HG02981 (cell line): ENCODE measurements around the gene CNBD2.
"Not testable (repeated sequence)": the region's sequence is repeated elsewhere in the genome, so short reads cannot be mapped to it uniquely, and the experiment has no call there.

Experiments
- ATAC-seq: cut with Tn5 transposase; IDR thresholded peaks from one replicate; pipeline ENCODE4 v1.9.1; 2021; ENCODE audit warnings: mild to moderate bottlenecking, moderate library complexity; ENCODE audit not compliant: unreplicated experiment

The CNBD2 gene

DNA sequence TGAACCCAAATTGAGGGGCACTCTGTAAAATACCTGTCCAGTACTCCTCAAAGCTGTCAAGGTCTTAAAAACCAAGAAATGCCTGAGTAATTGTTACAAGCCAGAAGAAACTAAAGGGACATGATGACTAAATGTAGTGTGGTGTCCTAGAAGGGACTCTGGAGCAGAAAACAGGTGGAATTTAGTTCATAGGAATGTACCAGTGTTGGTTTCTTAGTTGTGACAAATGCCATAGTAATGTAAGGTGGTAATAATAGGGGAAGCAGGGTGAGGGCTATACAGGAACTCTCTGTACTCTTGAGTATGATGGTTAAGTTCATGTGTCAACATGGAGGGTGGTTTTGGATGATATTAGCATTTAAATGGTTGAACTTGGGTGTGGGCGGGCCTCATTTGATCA, 92.3 kb downstream of the CNBD2 start:
- no peak for ATAC-seq

DNA sequence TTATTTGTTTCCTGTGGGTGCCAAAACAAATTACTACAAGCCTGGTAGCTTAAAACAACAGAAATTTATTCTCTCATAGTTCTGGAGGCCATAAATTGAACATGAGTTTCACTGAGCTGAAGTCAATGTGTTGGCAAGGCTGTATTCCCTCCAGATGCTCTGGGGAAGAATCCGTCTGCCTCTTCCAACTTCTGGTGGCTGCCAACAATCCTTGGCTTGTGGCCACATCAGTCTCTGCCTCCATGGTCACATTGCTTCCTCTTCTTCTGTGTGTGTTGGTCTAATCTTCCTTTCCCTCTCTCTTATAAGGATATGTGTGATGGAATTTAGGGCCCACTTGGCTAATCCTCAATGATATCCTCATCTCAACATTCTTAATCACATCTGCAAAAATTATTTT, 93.4 kb downstream of the CNBD2 start:
- no peak for ATAC-seq

DNA sequence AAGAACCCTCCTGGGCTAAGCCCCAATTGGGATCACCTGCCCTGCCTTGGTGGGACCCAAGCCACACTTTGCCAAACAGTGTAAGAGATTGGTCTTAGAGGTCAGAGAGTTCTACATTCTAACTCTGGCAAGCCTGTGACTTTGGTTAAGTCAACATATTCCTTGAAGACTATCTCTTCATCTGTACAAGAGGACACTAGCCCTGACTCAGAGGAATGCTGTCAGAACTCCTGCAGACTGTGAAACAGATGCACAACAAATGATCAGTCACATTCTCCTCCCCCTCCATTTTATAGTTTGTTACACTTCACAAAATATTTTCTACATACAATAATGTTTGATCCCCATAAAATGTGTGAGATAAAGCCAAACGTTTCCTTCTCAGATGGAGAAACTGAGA, 94.4 kb downstream of the CNBD2 start:
- ATAC-seq: no peak

DNA sequence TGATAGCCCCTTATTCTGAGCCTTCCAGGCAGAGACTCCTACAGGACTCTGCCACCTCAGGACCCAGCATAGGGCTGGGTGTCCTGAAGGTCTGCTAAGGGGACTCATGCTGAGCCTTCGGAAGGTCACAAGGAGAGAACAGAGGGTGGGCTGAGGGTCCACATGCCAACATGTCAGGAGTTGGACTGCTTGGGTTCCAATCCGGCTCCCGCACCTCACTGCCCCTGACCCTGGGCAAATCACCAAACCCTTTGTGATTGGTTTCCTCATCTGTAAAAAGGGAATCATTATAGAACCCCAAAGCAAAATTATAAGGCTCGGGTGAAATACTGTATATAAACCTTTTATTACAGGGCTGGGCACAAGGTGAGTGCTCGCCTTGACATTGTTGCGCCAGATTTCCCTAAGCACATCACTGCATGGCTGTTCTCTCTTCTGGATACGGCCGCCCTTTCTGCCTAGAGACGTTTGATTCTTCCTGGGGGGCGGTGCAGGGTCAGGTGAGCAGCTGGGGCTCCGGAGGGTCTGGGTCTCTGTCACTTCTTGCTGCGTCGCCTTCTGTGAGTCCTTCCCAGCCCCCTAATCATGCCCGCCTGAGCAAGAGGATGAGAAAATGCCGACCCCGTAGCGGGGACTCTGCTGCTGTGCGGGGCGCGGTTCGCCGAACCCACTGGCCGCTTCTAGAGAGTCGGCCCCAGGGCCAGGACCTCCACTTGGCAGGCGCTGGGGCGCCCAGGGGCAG, 95.7 kb downstream of the CNBD2 start:
- no peak for ATAC-seq

DNA sequence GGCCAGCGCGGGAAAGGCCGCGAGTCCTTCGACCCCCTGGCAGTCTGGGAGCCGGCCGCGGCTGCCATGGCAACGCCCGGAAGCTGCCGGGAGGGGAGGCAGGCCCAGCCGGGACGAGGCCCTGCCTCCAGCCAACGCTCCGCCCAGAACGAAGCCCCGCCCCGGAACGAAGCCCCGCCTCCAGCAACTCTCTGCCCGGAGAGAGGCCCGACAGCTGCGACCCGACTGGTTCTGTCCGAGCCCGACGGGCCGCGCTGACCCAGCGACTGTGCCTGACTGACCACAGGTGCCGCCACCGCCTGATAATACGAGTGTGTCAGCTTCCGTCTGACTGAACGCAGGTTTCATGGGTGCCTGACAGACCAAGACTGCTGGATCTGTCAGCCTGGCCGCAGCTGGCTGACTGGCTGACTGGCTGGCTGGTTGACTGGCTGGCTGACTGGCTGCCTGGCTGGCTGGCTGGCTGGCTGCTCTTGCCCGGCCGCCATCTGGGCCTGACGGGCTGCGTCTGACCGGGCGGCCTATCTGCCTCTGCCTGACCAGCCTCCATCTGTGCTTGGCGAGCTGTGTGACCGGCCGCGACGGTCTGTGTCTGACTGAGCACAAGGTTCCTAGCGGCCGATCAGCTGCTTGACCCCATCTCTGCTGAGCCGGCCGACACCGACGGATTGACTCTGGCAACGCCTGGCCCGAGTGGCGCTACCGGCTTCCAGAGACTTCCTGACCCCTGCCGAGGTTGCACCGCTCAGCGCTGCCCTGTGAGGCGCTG, 96.5 kb downstream of the CNBD2 start:
- ATAC-seq: peak; percentile 89

DNA sequence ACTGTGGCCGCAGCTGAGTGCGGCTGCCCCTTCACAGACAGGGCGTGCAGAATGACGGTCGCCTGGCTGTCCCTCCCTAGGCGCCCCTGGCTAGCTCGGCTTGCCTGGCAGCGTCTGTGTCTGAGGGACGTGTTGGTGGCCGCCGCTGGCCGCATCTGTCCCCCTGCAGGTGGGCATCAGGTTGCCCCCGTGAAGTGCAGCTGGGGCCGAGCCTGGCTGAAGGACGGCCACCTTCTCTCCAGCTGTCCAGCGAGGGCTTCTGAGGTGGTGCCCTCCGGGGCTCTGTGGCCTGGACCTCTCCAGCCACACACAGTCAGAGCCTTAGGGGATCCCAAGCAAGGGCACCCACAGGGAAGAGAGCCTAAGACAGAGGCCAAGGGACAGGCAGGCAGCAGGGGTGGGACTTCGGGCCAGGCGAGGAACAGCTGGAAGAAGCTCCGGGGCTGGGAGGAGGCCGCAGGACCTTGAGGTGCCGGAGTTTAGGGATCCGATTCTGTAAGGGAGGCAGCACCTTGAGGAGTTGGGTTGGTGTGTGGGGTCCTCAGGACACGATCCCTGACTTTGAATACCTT, 97.1 kb downstream of the CNBD2 start:
- ATAC-seq: no peak

DNA sequence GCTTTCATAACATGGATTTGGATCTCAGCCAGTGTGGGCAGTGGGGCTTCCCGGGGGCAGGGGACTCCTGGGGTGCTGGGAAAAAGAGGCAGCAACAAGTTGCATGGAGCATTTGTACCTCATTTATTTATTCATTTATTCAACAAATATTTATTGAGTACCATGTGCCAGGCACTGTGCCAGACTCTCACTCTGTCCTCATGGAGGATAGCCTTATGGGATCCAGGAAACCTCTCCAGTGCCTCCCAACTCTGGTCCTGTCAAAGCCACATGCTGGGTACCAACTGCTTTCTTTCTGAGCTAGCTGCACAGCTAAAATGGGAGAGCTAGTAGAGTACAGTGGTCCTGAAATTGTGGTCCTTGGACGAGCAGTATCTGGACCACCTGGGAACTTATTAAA, 98.4 kb downstream of the CNBD2 start:
- no peak for ATAC-seq

DNA sequence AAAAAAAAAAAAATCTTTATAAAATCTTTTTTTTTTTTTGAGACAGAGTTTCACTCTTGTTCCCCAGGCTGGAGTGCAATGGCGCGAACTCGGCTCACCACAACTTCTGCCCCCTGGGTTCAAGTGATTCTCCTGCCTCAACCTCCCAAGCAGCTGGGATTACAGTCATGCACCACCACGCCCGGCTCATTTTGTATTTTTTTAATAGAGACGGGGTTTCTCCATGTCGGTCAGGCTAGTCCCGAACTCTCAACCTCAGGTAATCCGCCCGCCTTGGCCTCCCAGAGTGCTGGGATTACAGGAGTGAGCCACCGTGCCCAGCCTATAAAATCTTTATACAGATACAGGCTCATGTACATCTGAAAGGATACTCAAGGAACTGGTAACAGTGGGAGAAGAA, 100.1 kb downstream of the CNBD2 start:
- not testable (repeated sequence) for ATAC-seq

DNA sequence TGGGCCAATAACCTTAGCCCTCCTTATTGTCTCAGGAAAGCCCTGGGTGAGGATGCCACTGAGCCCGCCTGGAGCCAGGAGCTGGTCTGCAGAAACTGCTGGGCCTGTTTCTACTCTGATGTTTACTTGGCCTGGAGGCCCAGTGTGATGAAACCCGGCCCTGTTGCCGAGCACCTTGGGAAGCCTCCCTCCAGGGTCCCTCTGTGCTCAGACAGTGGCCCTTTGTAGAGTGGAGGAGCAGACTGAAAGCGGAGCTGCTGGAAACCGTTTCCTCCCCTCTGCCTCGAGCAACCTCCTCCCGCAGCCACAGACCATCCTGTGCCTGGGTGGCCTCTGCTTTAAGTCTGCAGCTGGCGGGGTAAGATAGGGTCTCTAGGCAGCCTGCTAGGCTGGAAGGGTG, 102.1 kb downstream of the CNBD2 start:
- ATAC-seq: no peak

DNA sequence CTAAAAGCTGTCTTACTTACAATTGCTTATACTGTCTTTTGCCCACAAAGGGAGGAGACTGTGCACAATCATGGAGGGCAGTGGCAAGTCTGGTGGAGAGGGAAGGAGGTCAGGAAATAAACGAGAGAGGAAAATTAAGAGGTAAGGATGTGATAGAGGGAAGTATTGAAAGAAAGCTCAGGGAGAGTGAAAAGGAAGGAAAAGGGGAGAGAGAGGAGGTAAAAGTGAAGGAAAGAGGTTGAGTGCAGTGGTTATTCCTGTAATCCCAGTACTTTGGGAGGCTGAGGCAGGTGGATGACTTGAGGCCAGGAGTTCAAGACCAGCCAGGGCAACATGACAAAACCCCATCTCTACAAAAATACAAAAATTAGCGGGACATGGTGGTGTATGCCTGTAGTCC, 103.5 kb downstream of the CNBD2 start:
- no peak for ATAC-seq

DNA sequence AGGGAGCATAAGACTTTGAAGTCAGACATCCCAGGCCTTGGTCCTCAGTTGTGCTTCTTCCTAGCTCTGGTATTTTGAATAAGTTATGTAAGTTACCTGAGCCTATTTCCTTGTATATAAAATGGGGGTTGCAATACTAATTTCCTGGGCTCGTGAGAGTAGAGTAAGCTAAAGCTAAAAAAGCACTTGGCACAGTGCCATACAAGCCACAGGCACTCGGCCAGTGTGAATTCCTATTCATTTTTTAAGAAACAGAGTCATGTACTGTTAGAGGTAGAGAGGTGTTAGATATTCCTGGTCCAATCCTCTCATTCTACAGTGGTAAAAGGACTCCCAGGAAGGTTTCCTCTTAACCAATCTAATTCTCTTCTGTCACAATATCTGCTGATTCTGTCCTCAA, 106.6 kb downstream of the CNBD2 start:
- no peak for ATAC-seq

DNA sequence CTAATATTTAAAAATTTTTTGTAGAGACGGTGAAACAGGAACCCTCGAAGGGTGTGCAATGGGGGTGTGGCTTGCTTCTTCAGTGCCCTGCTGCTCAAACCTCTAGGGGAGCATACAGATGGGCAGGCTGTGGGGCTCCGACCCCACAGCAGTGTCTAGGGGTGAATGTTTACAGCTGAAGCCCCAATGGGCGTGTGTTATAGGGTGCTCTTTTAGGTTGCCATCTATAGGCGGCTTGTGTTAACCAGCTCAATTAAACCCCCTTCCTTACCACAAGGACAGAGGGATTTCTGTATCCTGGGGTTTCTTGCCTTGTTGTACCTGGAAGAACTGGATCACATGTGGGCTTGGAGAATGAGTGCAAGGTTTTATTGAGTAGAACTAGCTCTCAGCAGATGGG, 109.4 kb downstream of the CNBD2 start:
- not testable (repeated sequence) for ATAC-seq

DNA sequence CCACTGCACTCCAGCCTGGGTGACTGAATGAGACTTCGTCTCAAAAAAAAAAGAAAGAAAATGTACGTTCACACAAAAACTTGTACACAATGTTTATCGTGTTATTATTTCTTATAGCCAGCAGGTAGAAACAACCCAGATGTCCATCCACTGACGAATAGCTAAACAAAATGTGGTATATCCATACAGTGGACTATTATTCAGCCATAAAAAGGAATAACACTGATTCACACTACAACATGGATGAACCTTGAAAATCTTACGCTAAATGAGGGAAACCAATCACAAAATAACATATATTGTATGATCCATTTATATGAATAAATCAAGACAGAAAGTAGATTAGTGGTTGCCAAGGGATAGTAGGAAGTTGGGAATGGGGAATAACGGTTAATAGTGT, 111.1 kb downstream of the CNBD2 start:
- no peak for ATAC-seq

DNA sequence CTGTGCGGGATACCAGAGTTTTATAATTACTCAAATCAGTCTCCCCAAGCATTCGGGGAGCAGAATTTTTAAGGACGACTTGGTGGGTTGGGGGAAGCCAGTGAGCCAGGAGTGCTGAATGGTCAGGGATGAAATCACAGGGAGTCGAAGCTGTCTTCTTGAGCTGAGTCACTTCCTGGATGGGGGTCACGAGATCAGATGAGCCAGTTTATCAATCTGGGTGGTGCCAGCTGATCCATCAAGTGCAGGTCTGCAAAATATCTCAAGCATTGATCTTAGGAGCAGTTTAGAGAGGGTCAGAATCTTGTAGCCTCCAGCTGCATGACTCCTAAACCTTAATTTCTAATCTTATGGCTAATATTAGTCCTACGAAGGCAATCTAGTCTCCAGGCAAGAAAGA, 111.6 kb downstream of the CNBD2 start:
- not testable (repeated sequence) for ATAC-seq
